GM13977 (cell line): Measurements from ENCODE around the gene OXA1L.
"Not testable (repeated sequence)": the region's sequence is repeated elsewhere in the genome, so short reads cannot be mapped to it uniquely, and the experiment has no call there.

Experiments used
- DNase-seq: peaks from one replicate; pipeline ENCODE4 v3.0.0; 2012; ENCODE audit warnings: low spot score
- in situ Hi-C: fragments of 300-500 bp; cut with MboI; formaldehyde crosslinking; loops from one replicate; pipeline ENCODE4 v1.12.0; 2022; ENCODE audit warnings: low sequenced_read_pairs, low pct_unique_long_range_greater_than_20kb, mixed read lengths, inconsistent platforms; ENCODE audit not compliant: unreplicated experiment
- TF ChIP-seq, protein P1 (sequence below): IDR thresholded peaks from 2 replicates; pipeline ENCODE4 v1.5.1; 2012; ENCODE audit warnings: mild to moderate bottlenecking, control low read depth; ENCODE audit not compliant: insufficient read depth; ENCODE audit errors: extremely low read depth, missing control alignments

OXA1L gene

DNA sequence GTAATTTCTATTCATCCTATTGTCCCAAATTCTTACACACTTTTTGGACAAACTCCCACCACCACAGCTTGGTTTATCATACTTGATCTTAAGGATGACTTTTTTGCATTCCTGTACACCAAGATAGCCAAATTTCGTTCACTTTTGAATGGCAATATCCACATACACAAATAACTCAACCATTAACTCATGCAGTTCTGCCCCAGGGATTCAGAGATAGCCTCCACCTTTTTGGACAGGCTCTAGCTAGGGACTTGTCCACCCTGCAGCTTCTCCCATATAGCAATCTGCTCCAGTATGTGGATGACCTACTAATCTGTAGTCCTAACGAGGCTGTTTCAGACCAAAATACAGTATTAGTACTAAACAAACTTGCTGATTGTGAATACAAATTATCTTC lies 32.7 kb upstream of the OXA1L start:
- TF ChIP-seq, protein P1, sequence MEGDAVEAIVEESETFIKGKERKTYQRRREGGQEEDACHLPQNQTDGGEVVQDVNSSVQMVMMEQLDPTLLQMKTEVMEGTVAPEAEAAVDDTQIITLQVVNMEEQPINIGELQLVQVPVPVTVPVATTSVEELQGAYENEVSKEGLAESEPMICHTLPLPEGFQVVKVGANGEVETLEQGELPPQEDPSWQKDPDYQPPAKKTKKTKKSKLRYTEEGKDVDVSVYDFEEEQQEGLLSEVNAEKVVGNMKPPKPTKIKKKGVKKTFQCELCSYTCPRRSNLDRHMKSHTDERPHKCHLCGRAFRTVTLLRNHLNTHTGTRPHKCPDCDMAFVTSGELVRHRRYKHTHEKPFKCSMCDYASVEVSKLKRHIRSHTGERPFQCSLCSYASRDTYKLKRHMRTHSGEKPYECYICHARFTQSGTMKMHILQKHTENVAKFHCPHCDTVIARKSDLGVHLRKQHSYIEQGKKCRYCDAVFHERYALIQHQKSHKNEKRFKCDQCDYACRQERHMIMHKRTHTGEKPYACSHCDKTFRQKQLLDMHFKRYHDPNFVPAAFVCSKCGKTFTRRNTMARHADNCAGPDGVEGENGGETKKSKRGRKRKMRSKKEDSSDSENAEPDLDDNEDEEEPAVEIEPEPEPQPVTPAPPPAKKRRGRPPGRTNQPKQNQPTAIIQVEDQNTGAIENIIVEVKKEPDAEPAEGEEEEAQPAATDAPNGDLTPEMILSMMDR, result no peak
- no peak for DNase-seq
- in situ Hi-C loops, result no loop called here

DNA sequence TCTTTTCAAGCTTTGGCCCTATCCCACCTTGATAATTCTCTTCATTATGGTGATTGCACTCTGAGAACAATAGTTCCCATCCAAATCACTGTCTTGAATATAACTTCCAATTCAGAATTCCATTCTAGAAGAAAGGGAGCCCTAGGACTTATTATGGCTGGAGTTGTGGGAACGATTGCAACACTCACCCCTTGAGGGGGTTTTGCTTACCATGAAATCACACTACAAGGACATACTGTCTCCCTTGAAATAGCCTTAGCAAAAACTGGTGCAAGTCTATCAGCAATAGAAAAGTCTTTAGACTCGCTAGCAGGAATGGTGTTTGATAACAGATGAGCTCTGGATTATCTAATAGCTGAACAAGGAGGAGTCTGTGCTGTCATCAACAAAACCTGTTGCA lies 31.4 kb upstream of the OXA1L start:
- in situ Hi-C loops, result no loop called here
- DNase-seq, result no peak
- TF ChIP-seq, protein P1, result no peak

DNA sequence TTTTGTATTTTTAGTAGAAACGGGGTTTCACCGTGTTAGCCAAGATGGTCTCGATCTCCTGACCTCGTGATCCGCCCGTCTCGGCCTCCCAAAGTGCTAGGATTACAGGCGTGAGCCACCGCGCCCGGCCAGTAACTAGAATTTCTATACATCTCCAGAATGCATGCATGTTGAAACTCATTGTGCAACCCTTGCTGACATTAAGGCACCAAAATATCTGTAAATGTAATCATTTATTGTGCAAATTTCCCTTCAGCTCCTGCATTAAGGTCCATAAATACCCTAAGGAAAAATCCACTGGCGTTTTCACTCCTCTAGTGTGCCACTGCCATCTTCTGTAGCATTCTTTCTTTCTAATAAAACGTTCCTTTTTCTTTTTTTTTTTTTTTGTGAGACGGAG lies 30.1 kb upstream of the OXA1L start:
- DNase-seq, in situ Hi-C loops: not testable (repeated sequence)

DNA sequence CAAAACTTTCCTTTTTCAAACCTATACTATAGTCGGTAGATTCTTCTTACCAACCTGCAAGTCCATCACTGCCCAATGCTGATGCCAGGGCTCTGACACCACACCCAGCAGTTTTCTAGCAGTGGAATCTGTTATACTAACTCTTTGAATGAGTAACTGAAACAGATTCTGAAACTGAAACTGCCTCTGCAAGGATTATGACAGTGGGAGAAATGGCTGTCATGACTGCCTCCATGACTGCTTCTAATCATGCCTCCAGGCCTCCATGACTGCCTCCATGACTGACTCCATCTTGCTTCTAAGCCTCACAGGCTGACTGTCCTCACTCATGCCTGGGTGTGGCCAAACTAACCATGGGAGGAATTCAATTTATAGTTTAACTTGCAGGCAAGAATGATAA lies 29.4 kb upstream of the OXA1L start:
- peak; percentile 66 for DNase-seq
- in situ Hi-C loops, result no loop called here
- TF ChIP-seq, protein P1, result no peak

DNA sequence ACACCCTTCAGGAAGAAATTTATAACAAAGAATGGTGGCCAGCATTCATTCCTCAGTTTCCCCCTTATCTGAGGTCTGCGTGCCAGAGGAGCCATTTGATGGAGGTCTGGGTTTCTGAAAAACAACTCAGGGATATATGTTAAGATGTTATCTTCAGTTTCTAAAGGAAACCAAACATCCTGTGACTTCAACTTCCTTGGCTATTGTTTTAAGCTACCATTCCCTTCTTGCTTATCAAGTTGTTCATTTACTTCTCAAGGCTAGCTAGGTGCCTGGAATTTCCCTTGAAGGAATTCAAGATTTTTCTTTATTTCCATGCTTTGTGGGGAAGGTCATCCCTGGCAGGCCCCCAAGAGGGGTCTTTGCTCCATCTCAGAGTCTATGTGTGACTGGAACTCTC lies 27.1 kb upstream of the OXA1L start:
- in situ Hi-C loops, result no loop called here
- TF ChIP-seq, protein P1, result no peak

DNA sequence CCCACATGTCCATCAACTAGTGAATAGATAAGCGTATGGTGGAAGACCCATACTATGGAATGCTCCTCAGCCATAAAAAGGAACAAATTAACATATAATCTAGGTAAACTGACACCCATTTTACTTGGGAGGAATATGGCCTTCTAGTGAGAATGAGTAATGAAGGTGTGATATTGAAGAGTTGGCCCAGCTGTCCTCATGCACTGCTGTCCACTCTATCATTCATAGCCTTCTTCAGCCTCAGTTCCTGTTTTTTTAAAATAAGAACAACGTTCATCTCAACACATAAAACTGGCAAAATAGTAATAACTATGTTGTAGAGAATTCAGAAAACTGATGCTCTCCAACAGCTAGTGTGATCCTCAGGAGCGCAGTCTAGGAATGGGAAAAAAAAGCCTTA lies 26.5 kb upstream of the OXA1L start:
- in situ Hi-C loops, result no loop called here
- TF ChIP-seq, protein P1, result no peak
- no peak for DNase-seq

More for the DNA sequence above, 27.1 kb upstream of the OXA1L start:
- no peak for DNase-seq

DNA sequence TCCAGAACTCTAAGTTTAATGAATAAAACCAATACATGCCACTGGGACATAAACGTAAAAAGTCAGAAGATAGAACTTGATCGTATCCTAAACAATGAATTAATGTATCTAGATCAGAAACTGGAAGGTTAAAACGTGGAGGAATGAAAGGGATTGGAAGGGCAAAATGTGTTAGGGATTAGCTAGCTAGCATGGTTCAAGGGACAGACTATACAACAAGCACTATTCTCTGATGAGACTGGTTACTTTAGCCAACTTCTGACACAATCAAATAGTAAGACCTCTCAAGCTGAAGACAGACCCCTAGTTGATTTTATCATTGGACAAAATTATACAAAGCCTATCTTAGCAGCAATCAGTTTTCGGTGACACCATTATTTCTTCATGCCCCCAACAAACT lies 18.7 kb upstream of the OXA1L start:
- in situ Hi-C loops, result no loop called here
- TF ChIP-seq, protein P1, result no peak
- no peak for DNase-seq
